Adrenal gland (tissue), 12 donors: ENCODE results near the gene YJEFN3. TPM values are rescaled to one million over a fixed set of nuclear protein-coding genes. Genes with fewer than 3 reads are reported as not detected.

Source experiments
- DNase-seq, 7 donors: peaks; one replicate each; pipeline ENCODE4 v3.0.0-alpha.2; 2019 to 2020
- H3K27ac ChIP-seq, 5 donors: fragments of 200-600 bp; sonication (generic) in 4 of 5; 1 replicate in 3 of 5; 2 replicates in 2 of 5; pipeline versions ENCODE4 v1.5.1 to v1.8.0; 2016 to 2020; ENCODE audit warnings: mild to moderate bottlenecking in 1 of 5
- H3K27me3 ChIP-seq: fragments of 200-600 bp; 2 replicates; pipeline ENCODE4 v1.8.0; 2021
- H3K36me3 ChIP-seq, 2 donors: fragments of 200-600 bp; replicated peaks in 1 of 2; 1 replicate in 1 of 2; 2 replicates in 1 of 2; pipeline versions ENCODE4 v1.5.1 to v1.8.0; 2018 to 2022
- H3K4me1 ChIP-seq, 2 donors: fragments of 200-600 bp; replicated peaks in 1 of 2; 1 replicate in 1 of 2; 2 replicates in 1 of 2; pipeline versions ENCODE4 v1.5.1 to v1.8.0; 2018 to 2021
- H3K4me3 ChIP-seq, 4 donors: fragments of 200-600 bp; sonication (generic) in 3 of 4; one replicate each; pipeline ENCODE4 v1.5.1; 2016 to 2018
- H3K9me3 ChIP-seq, 3 donors: fragments of 200-600 bp; sonication (generic) in 1 of 3; replicated peaks in 1 of 3; 1 replicate in 2 of 3; 2 replicates in 1 of 3; pipeline versions ENCODE4 v1.5.1 to v1.8.0; 2016 to 2021
- POLR2A ChIP-seq, 2 donors: fragments of 450-650 bp; IDR thresholded peaks; one replicate each; pipeline ENCODE4 v1.6.1; 2017; ENCODE audit warnings: antibody characterized with exemption in 2 of 2, mild to moderate bottlenecking in 2 of 2, moderate library complexity in 1 of 2
- WGBS, 4 donors: extraction: QIAGEN DNeasy Blood & Tissue Kit in 2 of 4; methylation state at CpG; one replicate each; pipeline versions ENCODE4 v1.1.5 to v1.1.7; 2013 to 2017; 5-methylcytosine and 5-hydroxymethylcytosine counted together
- intact Hi-C, 2 donors: fragments of 100-400 bp; cut with DNase I; formaldehyde crosslinking; loops; one replicate each; pipeline versions ENCODE4 v1.14.1 to v1.15.0; 2022 to 2023
- polyA plus RNA-seq, 3 donors: library from polyadenylated mRNA; stranded (reverse); fragments of 200-250 nt in 2 of 3; fragments of 350-450 nt in 1 of 3; fragmentation: Illumina TruSeq in 1 of 3; extraction: RNeasy Lipid Tissue Mini Kit (QIAGEN cat#74804) in 1 of 3; gene quantifications; one replicate each; pipeline ENCODE4 v1.2.3, GENCODE V29; 2013 to 2014
- total RNA-seq, 9 donors: library from RNA; depleted of rRNA in 4 of 9; stranded (reverse); fragments of >200 nt in 4 of 9; fragments of 120-200 nt in 1 of 9; fragmentation: NEBNext Ultra II Directional in 1 of 9; extraction: Animal tissue kit (Norgen Biotek cat#: 25700) in 1 of 9; gene quantifications; one replicate each; pipeline versions ENCODE4 v1.1.0 to v1.2.4, GENCODE V29; 2013 to 2023
- TF ChIP-seq, protein P1 (sequence below), 6 experiments: fragments of 450-650 bp in 4 of 6; fragments of 200-600 bp in 2 of 6; sonication (generic) in 1 of 6; IDR thresholded peaks; 1 replicate in 5 of 6; 2 replicates in 1 of 6; pipeline versions ENCODE4 v1.5.1 to v1.8.0; 2016 to 2021; ENCODE audit warnings: antibody characterized with exemption in 6 of 6, mild to moderate bottlenecking in 2 of 6, moderate library complexity in 1 of 6
- donor health status: healthy with polysubstance abuse.
- donor health status: Bipolar disorder and iron deficiency.
- donor health status: DM: yes; HTN: yes; CAD: no.
- donor health status: DM: no; HTN: no; CAD: no.
- donor health status: DM: no; HTN: no; CAD: no.
- donor health status: DM: yes; HTN: yes; CAD: no.

YJEFN3 gene
- total and polyA plus RNA-seq, 12 donors: 0.36 to 30.2 (median 1.3) TPM

DNA sequence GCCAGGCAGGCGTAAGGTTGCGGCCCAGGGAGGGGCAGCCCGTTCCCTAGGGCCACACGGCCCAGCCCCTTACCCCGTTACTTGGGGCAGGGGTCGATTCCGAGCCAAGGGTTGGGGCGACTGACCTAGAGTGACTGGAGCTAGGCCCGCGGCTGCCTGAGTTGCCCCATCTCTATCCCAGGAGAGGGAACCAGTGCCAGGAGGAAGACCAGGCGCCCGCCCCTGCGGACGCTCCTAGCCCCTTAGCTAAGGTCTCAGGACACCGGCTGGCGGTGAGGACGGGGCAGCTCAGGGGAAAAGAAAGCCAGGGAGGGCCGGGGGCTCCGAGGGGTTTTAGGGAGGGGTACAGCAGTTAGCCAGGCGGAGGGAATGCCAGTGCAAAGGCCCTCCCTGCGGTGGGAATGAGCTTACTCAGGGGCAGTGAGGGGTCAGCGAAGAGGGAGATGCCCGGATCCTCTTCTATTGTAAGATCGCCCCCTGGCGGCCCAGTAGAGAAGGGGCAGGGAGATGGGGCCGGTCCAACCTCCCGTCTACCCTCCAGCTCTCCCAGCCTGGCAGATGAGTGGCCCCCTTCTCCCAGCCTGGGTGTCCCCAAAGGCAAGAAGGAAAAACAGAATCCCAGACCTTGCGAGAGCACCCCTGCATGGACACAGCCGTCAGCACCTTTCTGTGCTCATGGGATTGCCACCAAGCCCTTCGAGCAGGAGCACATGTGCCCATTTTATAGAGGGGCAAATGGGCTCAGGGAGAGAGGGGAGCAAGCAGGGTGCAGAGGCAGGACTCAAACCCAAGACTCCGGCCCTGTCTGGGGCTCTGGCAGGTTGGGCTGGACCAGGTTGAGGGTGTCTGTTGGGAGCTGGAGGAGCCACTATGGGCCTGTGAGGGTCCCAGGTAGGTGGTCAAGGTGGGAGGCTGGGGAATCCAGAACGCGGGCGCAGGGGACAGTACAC lies 25.6 kb downstream of the YJEFN3 start:
- no peak overlapping the region for H3K27ac ChIP-seq
- TF ChIP-seq, protein P1, sequence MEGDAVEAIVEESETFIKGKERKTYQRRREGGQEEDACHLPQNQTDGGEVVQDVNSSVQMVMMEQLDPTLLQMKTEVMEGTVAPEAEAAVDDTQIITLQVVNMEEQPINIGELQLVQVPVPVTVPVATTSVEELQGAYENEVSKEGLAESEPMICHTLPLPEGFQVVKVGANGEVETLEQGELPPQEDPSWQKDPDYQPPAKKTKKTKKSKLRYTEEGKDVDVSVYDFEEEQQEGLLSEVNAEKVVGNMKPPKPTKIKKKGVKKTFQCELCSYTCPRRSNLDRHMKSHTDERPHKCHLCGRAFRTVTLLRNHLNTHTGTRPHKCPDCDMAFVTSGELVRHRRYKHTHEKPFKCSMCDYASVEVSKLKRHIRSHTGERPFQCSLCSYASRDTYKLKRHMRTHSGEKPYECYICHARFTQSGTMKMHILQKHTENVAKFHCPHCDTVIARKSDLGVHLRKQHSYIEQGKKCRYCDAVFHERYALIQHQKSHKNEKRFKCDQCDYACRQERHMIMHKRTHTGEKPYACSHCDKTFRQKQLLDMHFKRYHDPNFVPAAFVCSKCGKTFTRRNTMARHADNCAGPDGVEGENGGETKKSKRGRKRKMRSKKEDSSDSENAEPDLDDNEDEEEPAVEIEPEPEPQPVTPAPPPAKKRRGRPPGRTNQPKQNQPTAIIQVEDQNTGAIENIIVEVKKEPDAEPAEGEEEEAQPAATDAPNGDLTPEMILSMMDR (IDR thresholded peaks at IDR 0.05): peak; percentile 21 to 61 (median 51)
- TF ChIP-seq POLR2A (IDR thresholded peaks at IDR 0.05): no peak
- no peaks in the 10 kb centered on the region for H3K4me1 ChIP-seq
- no peaks in the 10 kb centered on the region for H3K9me3 ChIP-seq
- no peaks in the 10 kb centered on the region for H3K27me3 ChIP-seq
- 51 to 70% (median 64%) methylated on average over 22 to 34 of the region's 34 CpGs for WGBS, 4 donors
- DNase-seq: peak in 2 of 7 donors; percentile 53 to 56
- H3K36me3 ChIP-seq: no peaks in the 10 kb centered on the region
- intact Hi-C loops: no loop called here
- H3K4me3 ChIP-seq: no peak overlapping the region

DNA sequence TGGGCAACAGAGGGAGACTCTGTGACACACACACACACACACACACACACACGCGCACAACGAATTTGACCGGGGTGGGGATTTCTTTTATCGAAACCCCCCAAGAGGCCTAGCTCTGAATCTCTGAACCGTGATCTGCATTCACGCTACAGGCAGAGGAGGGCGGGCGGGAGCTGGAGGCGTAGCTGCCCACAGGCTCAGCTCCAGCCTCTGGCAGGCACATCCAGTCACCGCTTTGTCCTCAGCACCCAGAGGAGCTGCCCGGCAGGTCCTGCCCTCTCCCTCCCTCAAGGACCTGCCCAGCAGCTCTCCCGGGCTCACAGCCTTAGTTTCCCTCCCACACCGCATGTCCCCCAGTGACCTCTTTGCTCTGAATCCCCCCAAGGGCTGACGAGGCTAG lies 29.3 kb downstream of the YJEFN3 start:
- Histone ChIP-seq H3K36me3 (no peaks in the 10 kb centered on the region), H3K9me3 (no peaks in the 10 kb centered on the region), H3K27me3 (no peaks in the 10 kb centered on the region), H3K4me3 (no peak overlapping the region), H3K4me1 (no peaks in the 10 kb centered on the region), H3K27ac (no peak overlapping the region)
- intact Hi-C loops: no loop called here
- no peak for DNase-seq
- WGBS, 4 donors: 81 to 90% (median 87%) methylated on average over 10 to 15 of the region's 15 CpGs
- TF ChIP-seq POLR2A (IDR thresholded peaks at IDR 0.05): no peak
- TF ChIP-seq, protein P1 (IDR thresholded peaks at IDR 0.05): no peak

DNA sequence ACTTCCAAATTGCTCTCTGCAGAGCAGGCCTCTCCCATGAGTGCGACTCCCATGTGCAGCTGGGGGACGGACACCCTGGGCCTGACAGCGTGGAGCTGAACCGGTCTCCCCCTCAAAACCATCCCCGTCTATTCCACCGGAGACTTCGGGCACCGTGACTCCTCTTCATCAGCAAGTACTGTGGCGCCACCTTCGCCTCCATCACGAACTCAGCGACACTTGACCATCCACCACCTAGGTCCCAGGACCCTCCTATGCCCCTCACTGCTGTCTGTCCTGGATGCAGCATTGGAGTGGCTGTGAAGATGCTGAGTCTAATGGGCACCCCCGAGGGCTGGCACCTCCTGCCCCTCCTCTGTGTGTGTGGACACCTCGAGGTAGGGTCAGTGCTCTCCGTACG lies 29.9 kb downstream of the YJEFN3 start:
- WGBS, 4 donors: 90 to 98% (median 96%) methylated on average over 12 to 16 of the region's 16 CpGs
- intact Hi-C loops: no loop called here
- H3K36me3 ChIP-seq: no peaks in the 10 kb centered on the region

DNA sequence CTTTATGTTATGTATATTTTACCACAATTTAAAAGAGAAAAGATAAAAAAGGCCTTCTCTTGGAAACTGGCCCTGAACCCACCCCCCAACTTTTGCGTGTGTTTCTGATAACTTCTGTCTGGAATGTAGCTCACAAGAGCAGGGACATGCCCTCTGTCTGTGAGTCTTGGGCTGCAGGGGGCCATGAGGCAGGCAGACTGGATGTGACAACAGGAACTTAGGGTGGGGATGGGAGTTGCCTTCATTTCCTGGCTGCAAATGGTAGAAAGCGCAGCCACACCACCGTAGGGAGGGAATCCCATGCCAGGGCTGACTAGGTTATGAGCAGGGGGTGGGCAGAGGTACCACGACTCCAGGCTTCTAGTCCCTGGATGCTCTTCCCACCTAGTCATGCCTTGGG lies 31.2 kb downstream of the YJEFN3 start:
- no peak for DNase-seq
- Histone ChIP-seq H3K4me3 (no peak overlapping the region), H3K36me3 (no peaks in the 10 kb centered on the region), H3K27ac (no peak overlapping the region), H3K4me1 (no peaks in the 10 kb centered on the region), H3K27me3 (no peaks in the 10 kb centered on the region), H3K9me3 (no peaks in the 10 kb centered on the region)
- TF ChIP-seq POLR2A (IDR thresholded peaks at IDR 0.05): no peak
- TF ChIP-seq, protein P1 (IDR thresholded peaks at IDR 0.05): no peak
- 30 to 67% (median 52%) methylated on average over 1 to 4 of the region's 4 CpGs for WGBS, 4 donors
- intact Hi-C loops: no loop called here

More for the DNA sequence above, 29.9 kb downstream of the YJEFN3 start:
- H3K9me3 ChIP-seq: no peaks in the 10 kb centered on the region
- DNase-seq: no peak
- TF ChIP-seq, protein P1 (IDR thresholded peaks at IDR 0.05): no peak
- no peak for TF ChIP-seq POLR2A (IDR thresholded peaks at IDR 0.05)
- no peak overlapping the region for H3K27ac ChIP-seq
- H3K27me3 ChIP-seq: no peaks in the 10 kb centered on the region
- no peak overlapping the region for H3K4me3 ChIP-seq
- no peaks in the 10 kb centered on the region for H3K4me1 ChIP-seq
